ENCODE measurements around the gene EFCAB6. TPM values are rescaled to one million over a fixed set of nuclear protein-coding genes. Genes with fewer than 3 reads are reported as not detected.

Gene EFCAB6
- total and polyA plus RNA-seq, 2 donors (not counting 3 experiments of a cell fraction or from before 2014, with no cell fraction given), result 0.07 to 0.31 TPM

GRCh38 chr22:43736651-43737050, 75.5 kb downstream of the EFCAB6 start:
- intact Hi-C loops (cut with micrococcal nuclease), result no loop called here
- CTCF ChIA-PET, result interaction anchor here (0.6 kb wide), 1 partner anchor 12 kb away, joined by 4 read pairs; no protein-coding TSS in a partner anchor

More at GRCh38 chr22:43736651-43737050, 75.5 kb downstream of the EFCAB6 start:
- Histone ChIP-seq H3K4me1 (ENCODE audit: control insufficient read depth, extremely low read depth, insufficient read depth, low read length) (no peaks in the 10 kb centered on the region), H3K4me3 (replicated peaks in 1 of 3; ENCODE audit: insufficient read depth in 1 of 3, low read depth in 1 of 3, low read length in 3 of 3) (no peak overlapping the region), H4K20me1 (replicated peaks; ENCODE audit: control insufficient read depth, extremely low read depth, insufficient read depth, low read length) (no peaks in the 10 kb centered on the region), H3K9me3 (replicated peaks; ENCODE audit: control insufficient read depth, insufficient read depth, low read length) (no peaks in the 10 kb centered on the region), H2AFZ (ENCODE audit: low read depth, low read length) (no peak overlapping the region), H3K9ac (replicated peaks; ENCODE audit: extremely low read depth, insufficient read depth, low read length) (no peak overlapping the region), H3K4me2 (ENCODE audit: insufficient read depth, low read length) (no peak overlapping the region), H3K79me2 (ENCODE audit: control insufficient read depth, insufficient read depth, low read length) (no peaks in the 10 kb centered on the region), H3K27me3 (ENCODE audit: control insufficient read depth in 2 of 2, insufficient read depth in 2 of 2, low read length in 2 of 2) (peaks cover 0 to 2% of the 10 kb centered on the region in 2 experiments), H3K27ac (ENCODE audit: insufficient read depth, low read depth, low read length) (no peak overlapping the region), H3K36me3 (ENCODE audit: control insufficient read depth in 2 of 2, extremely low read depth in 1 of 2, insufficient read depth in 2 of 2, low read length in 2 of 2) (no peaks in the 10 kb centered on the region), H3K9me1 (replicated peaks; ENCODE audit: control insufficient read depth, extremely low read depth, insufficient read depth, low read length) (no peaks in the 10 kb centered on the region)
- POLR2A ChIA-PET, result no interaction called here
- no peak for DNase-seq (ENCODE audit: low read depth, low spot score)
- FAIRE-seq, result no peak
- BruUV-seq (replicated peaks), result no TSS peak
- dilution Hi-C loops (cut with MboI; ENCODE audit: extremely low pct_ligation_motif_present, low sequenced_read_pairs), result no loop called here
- TF ChIP-seq FOS (IDR thresholded peaks at IDR 0.05; ENCODE audit: borderline replicate concordance, insufficient read depth, low read length), result no peak
- no peak for TF ChIP-seq JUN (IDR thresholded peaks at IDR 0.05; ENCODE audit: borderline replicate concordance, insufficient read depth, insufficient read length, low read depth)
- no peak for TF ChIP-seq CTCF (IDR thresholded peaks at IDR 0.05; ENCODE audit: extremely low read depth in 1 of 2, insufficient read depth in 1 of 2, low read depth in 1 of 2, low read length in 2 of 2)
- TF ChIP-seq POLR2A (IDR thresholded peaks at IDR 0.05; ENCODE audit: low read depth, low read length), result no peak
- TF ChIP-seq GATA2 (IDR thresholded peaks at IDR 0.05; ENCODE audit: insufficient read depth, insufficient read length, low read depth, low read length), result no peak

Data from endothelial cell of umbilical vein (primary cell).